ENCODE data around the gene TNNI3K.

GRCh38 chr1:74481607-74482006 lies 246.4 kb downstream of the TNNI3K start:
- TF ChIP-seq SIN3A (IDR thresholded peaks at IDR 0.05; ENCODE audit: borderline replicate concordance, low read depth, low read length), result no peak
- TF ChIP-seq POLR2AphosphoS5 (IDR thresholded peaks at IDR 0.05; ENCODE audit: low read depth, low read length), result no peak
- no peak for TF ChIP-seq USF1 (IDR thresholded peaks at IDR 0.05; ENCODE audit: borderline replicate concordance, low read depth)
- TF ChIP-seq FOXM1 (IDR thresholded peaks at IDR 0.05; ENCODE audit: low read depth), result no peak
- TF ChIP-seq, protein P1, sequence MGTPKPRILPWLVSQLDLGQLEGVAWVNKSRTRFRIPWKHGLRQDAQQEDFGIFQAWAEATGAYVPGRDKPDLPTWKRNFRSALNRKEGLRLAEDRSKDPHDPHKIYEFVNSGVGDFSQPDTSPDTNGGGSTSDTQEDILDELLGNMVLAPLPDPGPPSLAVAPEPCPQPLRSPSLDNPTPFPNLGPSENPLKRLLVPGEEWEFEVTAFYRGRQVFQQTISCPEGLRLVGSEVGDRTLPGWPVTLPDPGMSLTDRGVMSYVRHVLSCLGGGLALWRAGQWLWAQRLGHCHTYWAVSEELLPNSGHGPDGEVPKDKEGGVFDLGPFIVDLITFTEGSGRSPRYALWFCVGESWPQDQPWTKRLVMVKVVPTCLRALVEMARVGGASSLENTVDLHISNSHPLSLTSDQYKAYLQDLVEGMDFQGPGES (IDR thresholded peaks at IDR 0.05; ENCODE audit: low read depth, low read length), result no peak
- no peak for TF ChIP-seq CTCF (IDR thresholded peaks at IDR 0.05)
- no peak for TF ChIP-seq PBX3 (IDR thresholded peaks at IDR 0.05)

Data from SK-N-SH (cell line).